MM.1S (cell line): ENCODE measurements around the gene TMEM72.

Experiments
- EZH2 ChIP-seq: fragments of 300-600 bp; sonication (generic); optimal IDR thresholded peaks from 2 replicates; pipeline ENCODE3; 2017; ENCODE audit warnings: low read depth, mild to moderate bottlenecking, antibody characterized with exemption, low read length, mixed read lengths
- EZH2phosphoT487 ChIP-seq: fragments of 300-600 bp; sonication (generic); IDR thresholded peaks from 2 replicates; pipeline ENCODE4 v1.6.1; 2018; ENCODE audit warnings: antibody characterized with exemption, low read length
- TF ChIP-seq, protein P1 (sequence below): fragments of 300-600 bp; sonication (generic); IDR thresholded peaks from 2 replicates; pipeline ENCODE4 v1.5.1; 2016; ENCODE audit warnings: antibody characterized with exemption, low read length, mixed read lengths

DNA sequence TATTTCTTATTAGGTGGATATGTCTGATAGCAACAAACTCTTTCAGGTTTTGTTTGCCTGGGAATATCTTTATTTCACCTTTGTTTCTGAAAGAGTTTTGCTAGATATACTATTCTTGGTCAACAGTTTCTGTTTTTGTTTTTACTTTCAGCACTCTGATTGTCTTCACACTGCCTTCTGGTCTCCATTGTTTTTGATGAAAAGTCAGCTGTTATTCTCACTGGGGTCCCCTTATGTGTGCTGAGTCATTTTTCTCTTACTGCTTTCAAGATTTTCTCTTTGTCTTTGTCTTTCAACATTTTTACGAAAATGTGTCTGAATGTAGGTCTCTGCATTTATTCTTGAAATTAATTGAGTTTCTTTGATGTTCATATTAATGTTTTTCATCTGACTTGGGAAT, 33.2 kb downstream of the TMEM72 start:
- TF ChIP-seq, protein P1, sequence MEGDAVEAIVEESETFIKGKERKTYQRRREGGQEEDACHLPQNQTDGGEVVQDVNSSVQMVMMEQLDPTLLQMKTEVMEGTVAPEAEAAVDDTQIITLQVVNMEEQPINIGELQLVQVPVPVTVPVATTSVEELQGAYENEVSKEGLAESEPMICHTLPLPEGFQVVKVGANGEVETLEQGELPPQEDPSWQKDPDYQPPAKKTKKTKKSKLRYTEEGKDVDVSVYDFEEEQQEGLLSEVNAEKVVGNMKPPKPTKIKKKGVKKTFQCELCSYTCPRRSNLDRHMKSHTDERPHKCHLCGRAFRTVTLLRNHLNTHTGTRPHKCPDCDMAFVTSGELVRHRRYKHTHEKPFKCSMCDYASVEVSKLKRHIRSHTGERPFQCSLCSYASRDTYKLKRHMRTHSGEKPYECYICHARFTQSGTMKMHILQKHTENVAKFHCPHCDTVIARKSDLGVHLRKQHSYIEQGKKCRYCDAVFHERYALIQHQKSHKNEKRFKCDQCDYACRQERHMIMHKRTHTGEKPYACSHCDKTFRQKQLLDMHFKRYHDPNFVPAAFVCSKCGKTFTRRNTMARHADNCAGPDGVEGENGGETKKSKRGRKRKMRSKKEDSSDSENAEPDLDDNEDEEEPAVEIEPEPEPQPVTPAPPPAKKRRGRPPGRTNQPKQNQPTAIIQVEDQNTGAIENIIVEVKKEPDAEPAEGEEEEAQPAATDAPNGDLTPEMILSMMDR = no peak
- no peak for TF ChIP-seq EZH2
- no peak for TF ChIP-seq EZH2phosphoT487
